Right lobe of liver (tissue), 4 donors: Measurements from ENCODE around the gene PRCC.

Source experiments
- CTCF ChIP-seq, 4 donors: fragments of 200-600 bp in 3 of 4; fragments of 450-650 bp in 1 of 4; IDR thresholded peaks; one replicate each; pipeline versions ENCODE4 v1.5.1 to v1.8.0; 2016 to 2022; ENCODE audit warnings: antibody characterized with exemption in 4 of 4, mild to moderate bottlenecking in 2 of 4
- POLR2A ChIP-seq: fragments of 450-650 bp; IDR thresholded peaks from one replicate; pipeline ENCODE4 v1.6.1; 2017; ENCODE audit warnings: antibody characterized with exemption, mild to moderate bottlenecking
- donor health status: DM: no; HTN: no; CAD: no.
- donor health status: DM: no; HTN: no; CAD: no.
- donor health status: DM: no; HTN: yes; CAD: no.

GRCh38 chr1:156777573-156777972 is 10.2 kb downstream of the PRCC start:
- TF ChIP-seq CTCF (IDR thresholded peaks at IDR 0.05) (no peak), POLR2A (no peak)
